ENCODE measurements around the gene RAB11FIP2.

RAB11FIP2 gene

GRCh38 chr10:118034791-118035261 is 11.9 kb downstream of the RAB11FIP2 start:
- no peak for DNase-seq (ENCODE audit: low read depth)

- DNase-seq (ENCODE audit: low read depth), result no peak
Observed at GRCh38 chr10:118033905-118034304, 12.8 kb downstream of the RAB11FIP2 start.

GRCh38 chr10:118032564-118032963 is 14.2 kb downstream of the RAB11FIP2 start:
- DNase-seq (ENCODE audit: low read depth), result no peak

GRCh38 chr10:118031351-118032075 is 15.2 kb downstream of the RAB11FIP2 start:
- DNase-seq (ENCODE audit: low read depth), result no peak

- no peak for DNase-seq (ENCODE audit: low read depth)
Observed at GRCh38 chr10:118028619-118029018, 18.1 kb downstream of the RAB11FIP2 start.

- DNase-seq (ENCODE audit: low read depth), result no peak
Observed at GRCh38 chr10:118027397-118027796, 19.3 kb downstream of the RAB11FIP2 start.

GRCh38 chr10:118026936-118027335 is 19.8 kb downstream of the RAB11FIP2 start:
- DNase-seq (ENCODE audit: low read depth), result no peak

- DNase-seq (ENCODE audit: low read depth), result no peak
Observed at GRCh38 chr10:118020365-118020764, 26.4 kb downstream of the RAB11FIP2 start.

- DNase-seq (ENCODE audit: low read depth), result no peak
Observed at GRCh38 chr10:118017850-118018249, 28.9 kb downstream of the RAB11FIP2 start.

GRCh38 chr10:118017071-118017740 is 29.5 kb downstream of the RAB11FIP2 start:
- no peak for DNase-seq (ENCODE audit: low read depth)

- DNase-seq (ENCODE audit: low read depth), result no peak
Observed at GRCh38 chr10:118012952-118013525, 33.7 kb downstream of the RAB11FIP2 start.

- DNase-seq (ENCODE audit: low read depth), result no peak
Observed at GRCh38 chr10:118007773-118008172, 39.0 kb downstream of the RAB11FIP2 start.

- no peak for DNase-seq (ENCODE audit: low read depth)
Observed at GRCh38 chr10:118003126-118003525, 43.6 kb downstream of the RAB11FIP2 start.

GRCh38 chr10:118002581-118002980 is 44.2 kb downstream of the RAB11FIP2 start:
- no peak for DNase-seq (ENCODE audit: low read depth)

GRCh38 chr10:117997673-117998072 is 49.1 kb downstream of the RAB11FIP2 start:
- no peak for DNase-seq (ENCODE audit: low read depth)

- DNase-seq (ENCODE audit: low read depth), result no peak
Observed at GRCh38 chr10:117996709-117997108, 50.0 kb downstream of the RAB11FIP2 start.

- DNase-seq (ENCODE audit: low read depth), result no peak
Observed at GRCh38 chr10:117994771-117995170, 52.0 kb downstream of the RAB11FIP2 start.

- DNase-seq (ENCODE audit: low read depth), result no peak
Observed at GRCh38 chr10:117993166-117993565, 53.6 kb downstream of the RAB11FIP2 start.

GRCh38 chr10:117991701-117992100 is 55.0 kb downstream of the RAB11FIP2 start:
- no peak for DNase-seq (ENCODE audit: low read depth)

GRCh38 chr10:117989962-117990361 is 56.8 kb downstream of the RAB11FIP2 start:
- no peak for DNase-seq (ENCODE audit: low read depth)

- no peak for DNase-seq (ENCODE audit: low read depth)
Observed at GRCh38 chr10:117988814-117989213, 57.9 kb downstream of the RAB11FIP2 start.

- DNase-seq (ENCODE audit: low read depth), result no peak
Observed at GRCh38 chr10:117987244-117987909, 59.4 kb downstream of the RAB11FIP2 start.

GRCh38 chr10:117983961-117984360 is 62.8 kb downstream of the RAB11FIP2 start:
- no peak for DNase-seq (ENCODE audit: low read depth)

Measured in GM04503 (cell line).